ENCODE results near the gene TRIM66.
A peak's percentile ranks its signal among the peaks of the same experiment; 100 is the strongest.

The TRIM66 gene

GRCh38 chr11:8679006-8679405 lies 3.5 kb downstream of the TRIM66 start:
- TF ChIP-seq TAF1 (IDR thresholded peaks at IDR 0.05; ENCODE audit: borderline replicate concordance, insufficient read depth, low read length) (no peak), FOXP2 (optimal IDR thresholded peaks at IDR 0.05; ENCODE audit: borderline replicate concordance, extremely low read depth, extremely low read length, insufficient read depth) (no peak), REST (IDR thresholded peaks at IDR 0.05; ENCODE audit: insufficient read depth in 1 of 2, low read depth in 2 of 2, low read length in 2 of 2) (no peak), SIN3A (IDR thresholded peaks at IDR 0.05; ENCODE audit: borderline replicate concordance, insufficient read depth, low read length) (no peak), POLR2AphosphoS5 (IDR thresholded peaks at IDR 0.05; ENCODE audit: low read depth, low read length) (no peak)

DNA sequence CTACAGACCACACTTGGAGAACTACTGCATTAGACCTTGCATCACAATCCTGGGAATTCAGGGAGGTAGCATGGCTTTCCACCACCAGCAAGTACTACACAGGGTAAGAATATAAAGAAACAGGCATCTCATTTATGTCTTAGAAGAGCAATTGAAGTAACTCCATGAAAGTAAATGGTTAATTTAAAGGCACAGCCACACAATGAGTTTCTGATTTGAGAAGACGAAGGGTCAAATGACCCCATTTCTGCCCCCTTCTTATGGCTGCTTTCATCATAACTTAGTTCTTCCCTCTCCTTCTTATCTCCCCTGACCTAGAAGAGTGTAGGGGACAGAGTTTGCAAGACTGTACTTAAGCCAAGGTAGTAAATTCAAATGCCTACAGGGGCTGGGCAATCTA lies 6.0 kb downstream of the TRIM66 start:
- TF ChIP-seq FOXP2 (optimal IDR thresholded peaks at IDR 0.05; ENCODE audit: borderline replicate concordance, extremely low read depth, extremely low read length, insufficient read depth) (no peak), REST (IDR thresholded peaks at IDR 0.05; ENCODE audit: insufficient read depth in 1 of 2, low read depth in 2 of 2, low read length in 2 of 2) (no peak), TAF1 (IDR thresholded peaks at IDR 0.05; ENCODE audit: borderline replicate concordance, insufficient read depth, low read length) (no peak), POLR2AphosphoS5 (IDR thresholded peaks at IDR 0.05; ENCODE audit: low read depth, low read length) (no peak), SIN3A (IDR thresholded peaks at IDR 0.05; ENCODE audit: borderline replicate concordance, insufficient read depth, low read length) (no peak)

GRCh38 chr11:8674859-8675258 lies 7.6 kb downstream of the TRIM66 start:
- TF ChIP-seq POLR2AphosphoS5 (IDR thresholded peaks at IDR 0.05; ENCODE audit: low read depth, low read length) (no peak), TAF1 (IDR thresholded peaks at IDR 0.05; ENCODE audit: borderline replicate concordance, insufficient read depth, low read length) (no peak), FOXP2 (optimal IDR thresholded peaks at IDR 0.05; ENCODE audit: borderline replicate concordance, extremely low read depth, extremely low read length, insufficient read depth) (no peak), REST (IDR thresholded peaks at IDR 0.05; ENCODE audit: insufficient read depth in 1 of 2, low read depth in 2 of 2, low read length in 2 of 2) (no peak), SIN3A (IDR thresholded peaks at IDR 0.05; ENCODE audit: borderline replicate concordance, insufficient read depth, low read length) (no peak)

- TF ChIP-seq SIN3A (IDR thresholded peaks at IDR 0.05; ENCODE audit: borderline replicate concordance, insufficient read depth, low read length): no peak
- no peak for TF ChIP-seq REST (IDR thresholded peaks at IDR 0.05; ENCODE audit: insufficient read depth in 1 of 2, low read depth in 2 of 2, low read length in 2 of 2)
- no peak for TF ChIP-seq POLR2AphosphoS5 (IDR thresholded peaks at IDR 0.05; ENCODE audit: low read depth, low read length)
Measured at GRCh38 chr11:8672346-8672745, 10.1 kb downstream of the TRIM66 start.

DNA sequence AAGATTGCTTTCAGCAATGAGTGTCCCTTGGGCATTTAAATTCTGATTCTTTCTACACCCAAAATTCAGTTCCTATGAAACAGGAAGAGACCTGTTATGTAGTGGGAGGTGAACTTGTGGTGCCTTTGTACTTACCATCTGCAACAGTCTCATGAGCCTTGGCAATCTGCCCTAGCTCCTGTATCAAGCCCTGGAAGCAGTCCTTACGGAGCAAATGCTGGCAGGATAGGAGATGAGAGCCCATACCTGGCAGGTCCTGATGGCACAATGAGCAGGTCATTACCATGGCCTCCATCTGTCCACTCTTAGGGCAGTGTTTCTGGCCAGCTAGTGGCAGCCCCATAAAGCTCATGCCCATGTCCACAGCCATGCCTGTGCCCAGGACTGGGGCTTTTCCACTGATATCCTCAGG lies 10.8 kb downstream of the TRIM66 start:
- no peak for TF ChIP-seq FOXP2 (optimal IDR thresholded peaks at IDR 0.05; ENCODE audit: borderline replicate concordance, extremely low read depth, extremely low read length, insufficient read depth)
- 0 out of 4 replicates have a peak, but pooled peaks of 1 of the 2 experiments have one; percentile 1 for TF ChIP-seq REST (IDR thresholded peaks at IDR 0.05; ENCODE audit: insufficient read depth in 1 of 2, low read depth in 2 of 2, low read length in 2 of 2)
